ENCODE results near the gene PARL.

Gene PARL

GRCh38 chr3:183800243-183800863 lies 84.3 kb downstream of the PARL start:
- no peak overlapping the region for H2AFZ ChIP-seq (ENCODE audit: low read depth, low read length)
- no peaks in the 10 kb centered on the region for H3K9me3 ChIP-seq (ENCODE audit: insufficient read depth, low read length)
- H3K27me3 ChIP-seq (ENCODE audit: low read depth, low read length): no peaks in the 10 kb centered on the region
- peaks cover 62% of the 10 kb centered on the region for H3K36me3 ChIP-seq (replicated peaks; ENCODE audit: low read depth, low read length)
- no peak overlapping the region for H3K4me3 ChIP-seq (ENCODE audit: low read length)
- no peaks in the 10 kb centered on the region for H3K79me2 ChIP-seq (ENCODE audit: low read length)
- H4K20me1 ChIP-seq (ENCODE audit: insufficient read depth, low read length): no peaks in the 10 kb centered on the region
- H3K4me1 ChIP-seq (ENCODE audit: low read length): no peaks in the 10 kb centered on the region
- no peak overlapping the region for H3K27ac ChIP-seq (ENCODE audit: low read length)
- H3K4me2 ChIP-seq (ENCODE audit: low read length): no peak overlapping the region
- H3K9ac ChIP-seq (ENCODE audit: low read length): no peak overlapping the region
- no peak for TF ChIP-seq EZH2phosphoT487 (IDR thresholded peaks at IDR 0.05; ENCODE audit: low read depth)
- TF ChIP-seq CTCF (IDR thresholded peaks at IDR 0.05; ENCODE audit: low read depth, low read length): no peak

GRCh38 chr3:183799461-183799860 lies 85.2 kb downstream of the PARL start:
- Histone ChIP-seq H3K36me3 (replicated peaks; ENCODE audit: low read depth, low read length) (peaks cover 65% of the 10 kb centered on the region), H3K9me3 (ENCODE audit: insufficient read depth, low read length) (no peaks in the 10 kb centered on the region), H3K79me2 (ENCODE audit: low read length) (no peaks in the 10 kb centered on the region), H4K20me1 (ENCODE audit: insufficient read depth, low read length) (no peaks in the 10 kb centered on the region), H3K4me1 (ENCODE audit: low read length) (no peaks in the 10 kb centered on the region), H3K4me2 (ENCODE audit: low read length) (no peak overlapping the region), H3K27me3 (ENCODE audit: low read depth, low read length) (no peaks in the 10 kb centered on the region), H3K4me3 (ENCODE audit: low read length) (no peak overlapping the region), H3K9ac (ENCODE audit: low read length) (no peak overlapping the region), H2AFZ (ENCODE audit: low read depth, low read length) (no peak overlapping the region), H3K27ac (ENCODE audit: low read length) (no peak overlapping the region)
- TF ChIP-seq EZH2phosphoT487 (IDR thresholded peaks at IDR 0.05; ENCODE audit: low read depth): no peak
- TF ChIP-seq CTCF (IDR thresholded peaks at IDR 0.05; ENCODE audit: low read depth, low read length): no peak

GRCh38 chr3:183797996-183798395 lies 86.7 kb downstream of the PARL start:
- Histone ChIP-seq H3K36me3 (replicated peaks; ENCODE audit: low read depth, low read length) (peaks cover 63% of the 10 kb centered on the region), H3K9me3 (ENCODE audit: insufficient read depth, low read length) (no peaks in the 10 kb centered on the region), H3K4me2 (ENCODE audit: low read length) (no peak overlapping the region), H3K4me3 (ENCODE audit: low read length) (no peak overlapping the region), H2AFZ (ENCODE audit: low read depth, low read length) (no peak overlapping the region), H3K4me1 (ENCODE audit: low read length) (no peaks in the 10 kb centered on the region), H3K9ac (ENCODE audit: low read length) (no peak overlapping the region), H4K20me1 (ENCODE audit: insufficient read depth, low read length) (no peaks in the 10 kb centered on the region), H3K79me2 (ENCODE audit: low read length) (no peaks in the 10 kb centered on the region), H3K27me3 (ENCODE audit: low read depth, low read length) (no peaks in the 10 kb centered on the region), H3K27ac (ENCODE audit: low read length) (no peak overlapping the region)
- no peak for TF ChIP-seq CTCF (IDR thresholded peaks at IDR 0.05; ENCODE audit: low read depth, low read length)
- TF ChIP-seq EZH2phosphoT487 (IDR thresholded peaks at IDR 0.05; ENCODE audit: low read depth): no peak

- no peak overlapping the region for H2AFZ ChIP-seq (ENCODE audit: low read depth, low read length)
- H3K36me3 ChIP-seq (replicated peaks; ENCODE audit: low read depth, low read length): peaks cover 55% of the 10 kb centered on the region
- no peaks in the 10 kb centered on the region for H4K20me1 ChIP-seq (ENCODE audit: insufficient read depth, low read length)
- no peak overlapping the region for H3K27ac ChIP-seq (ENCODE audit: low read length)
- no peaks in the 10 kb centered on the region for H3K4me1 ChIP-seq (ENCODE audit: low read length)
- H3K27me3 ChIP-seq (ENCODE audit: low read depth, low read length): no peaks in the 10 kb centered on the region
- H3K9ac ChIP-seq (ENCODE audit: low read length): no peak overlapping the region
- no peak overlapping the region for H3K4me3 ChIP-seq (ENCODE audit: low read length)
- H3K79me2 ChIP-seq (ENCODE audit: low read length): no peaks in the 10 kb centered on the region
- H3K9me3 ChIP-seq (ENCODE audit: insufficient read depth, low read length): no peaks in the 10 kb centered on the region
- no peak for TF ChIP-seq EZH2phosphoT487 (IDR thresholded peaks at IDR 0.05; ENCODE audit: low read depth)
- TF ChIP-seq CTCF (IDR thresholded peaks at IDR 0.05; ENCODE audit: low read depth, low read length): no peak
- H3K4me2 ChIP-seq (ENCODE audit: low read length): no peak overlapping the region
Observed at GRCh38 chr3:183796372-183796771, 88.3 kb downstream of the PARL start.

All from OCI-LY3 (cell line).